Smooth muscle cell (in vitro differentiated cells): ENCODE measurements around the gene EEIG1. TPM values are rescaled to one million over a fixed set of nuclear protein-coding genes. Genes with fewer than 3 reads are reported as not detected.

Experiments
- DNase-seq: peaks from one replicate; lab custom pipeline; 2025; ENCODE audit not compliant: unreplicated experiment; lab: John Stamatoyannopoulos, UW
- H2AFZ ChIP-seq: fragments of 200-600 bp; sonication (generic); 2 replicates; pipeline ENCODE4 v1.6.0; 2016; ENCODE audit warnings: antibody characterized with exemption, low read depth, mild to moderate bottlenecking
- H3F3A ChIP-seq: fragments of 200-600 bp; sonication (generic); 2 replicates; pipeline ENCODE4 v1.6.0; 2017; ENCODE audit warnings: antibody characterized with exemption, low read depth
- H3K27ac ChIP-seq: fragments of 200-600 bp; sonication (generic); 2 replicates; pipeline ENCODE4 v1.5.1; 2016; ENCODE audit warnings: low read depth, mild to moderate bottlenecking
- H3K27me3 ChIP-seq: fragments of 200-600 bp; sonication (generic); 2 replicates; pipeline ENCODE4 v1.6.1; 2016; ENCODE audit warnings: low read depth, mild to moderate bottlenecking
- H3K36me3 ChIP-seq: fragments of 200-600 bp; sonication (generic); 2 replicates; pipeline ENCODE4 v1.5.1; 2016; ENCODE audit warnings: low read depth
- H3K4me1 ChIP-seq: fragments of 200-600 bp; sonication (generic); 2 replicates; pipeline ENCODE4 v1.5.1; 2016; ENCODE audit warnings: low read depth
- H3K4me2 ChIP-seq: fragments of 200-600 bp; sonication (generic); 2 replicates; pipeline ENCODE4 v1.6.0; 2016; ENCODE audit warnings: mild to moderate bottlenecking
- H3K4me3 ChIP-seq: fragments of 200-600 bp; sonication (generic); 2 replicates; pipeline ENCODE4 v1.5.1; 2016; ENCODE audit warnings: mild to moderate bottlenecking
- H3K79me2 ChIP-seq: fragments of 200-600 bp; sonication (generic); 2 replicates; pipeline ENCODE4 v1.6.0; 2016; ENCODE audit warnings: low read depth, mild to moderate bottlenecking
- H3K9ac ChIP-seq: fragments of 200-600 bp; sonication (generic); 2 replicates; pipeline ENCODE4 v1.6.0; 2016; ENCODE audit warnings: low read depth
- H3K9me3 ChIP-seq: fragments of 200-600 bp; sonication (generic); replicated peaks from 2 replicates; pipeline ENCODE4 v1.5.1; 2016; ENCODE audit warnings: low read depth
- H4K20me1 ChIP-seq: fragments of 200-600 bp; sonication (generic); 2 replicates; pipeline ENCODE4 v1.6.0; 2016; ENCODE audit warnings: low read depth
- CTCF ChIP-seq: fragments of 200-600 bp; sonication (generic); IDR thresholded peaks from 2 replicates; pipeline ENCODE4 v1.5.1; 2017; ENCODE audit warnings: borderline replicate concordance, mild to moderate bottlenecking, antibody characterized with exemption; ENCODE audit not compliant: insufficient read depth, poor library complexity, severe bottlenecking
- WGBS: methylation state at CpG from one replicate; pipeline ENCODE4 v1.1.7; 2016; ENCODE audit warnings: low lambda C conversion rate; 5-methylcytosine and 5-hydroxymethylcytosine counted together
- polyA plus RNA-seq: library from polyadenylated mRNA; unstranded; fragments of >200 nt; fragmentation: Nextera tagmentation; extraction: Ambion mirVana; gene quantifications from 2 replicates; pipeline ENCODE4 v1.2.1, GENCODE V29; 2016
- total RNA-seq: library from RNA; depleted of rRNA; stranded (reverse); fragments of >200 nt; gene quantifications from 2 replicates; pipeline ENCODE4 v1.2.3, GENCODE V29; 2014

EEIG1 gene
- total and polyA plus RNA-seq, 2 experiments from 2014 or later: 9.2 to 18.1 TPM

GRCh38 chr9:128007566-128008138 lies 26.9 kb upstream of the EEIG1 start:
- no peak for DNase-seq
- no peak for TF ChIP-seq CTCF
- H4K20me1 ChIP-seq: no peaks in the 10 kb centered on the region
- no peak overlapping the region for H3K4me3 ChIP-seq
- no peaks in the 10 kb centered on the region for H3K36me3 ChIP-seq
- H3K27me3 ChIP-seq: no peaks in the 10 kb centered on the region
- WGBS: 64% methylated on average over 10 of the region's 10 CpGs
- H3K4me2 ChIP-seq: no peak overlapping the region
- no peak overlapping the region for H3K27ac ChIP-seq
- H2AFZ ChIP-seq: no peak overlapping the region
- H3K4me1 ChIP-seq: peaks cover 4% of the 10 kb centered on the region
- peaks cover 5% of the 10 kb centered on the region for H3F3A ChIP-seq
- no peaks in the 10 kb centered on the region for H3K9me3 ChIP-seq
- no peak overlapping the region for H3K9ac ChIP-seq
- H3K79me2 ChIP-seq: no peaks in the 10 kb centered on the region

- Histone ChIP-seq H3F3A (peaks cover 5% of the 10 kb centered on the region), H3K9me3 (no peaks in the 10 kb centered on the region), H4K20me1 (no peaks in the 10 kb centered on the region), H3K79me2 (no peaks in the 10 kb centered on the region), H3K9ac (no peak overlapping the region), H3K36me3 (no peaks in the 10 kb centered on the region), H3K27ac (no peak overlapping the region), H3K4me2 (peak overlapping the region; percentile 24), H2AFZ (no peak overlapping the region), H3K27me3 (no peaks in the 10 kb centered on the region), H3K4me1 (peaks cover 9% of the 10 kb centered on the region), H3K4me3 (no peak overlapping the region)
- no peak for TF ChIP-seq CTCF
- WGBS: 91% methylated on average over 11 of the region's 11 CpGs
- no peak for DNase-seq
Measured at GRCh38 chr9:128006332-128006996, 25.7 kb upstream of the EEIG1 start.

- Histone ChIP-seq H3K9ac (no peak overlapping the region), H4K20me1 (no peaks in the 10 kb centered on the region), H3K4me2 (peak overlapping the region; percentile 24), H3K4me1 (peaks cover 11% of the 10 kb centered on the region), H3K27me3 (no peaks in the 10 kb centered on the region), H3K36me3 (no peaks in the 10 kb centered on the region), H3K4me3 (no peak overlapping the region), H2AFZ (no peak overlapping the region), H3F3A (peaks cover 8% of the 10 kb centered on the region), H3K27ac (no peak overlapping the region), H3K9me3 (no peaks in the 10 kb centered on the region), H3K79me2 (no peaks in the 10 kb centered on the region)
- 22% methylated on average over 12 of the region's 12 CpGs for WGBS
- no peak for DNase-seq
- TF ChIP-seq CTCF: no peak
Measured at GRCh38 chr9:128005923-128006322, 25.1 kb upstream of the EEIG1 start.

GRCh38 chr9:128003966-128004604 lies 23.3 kb upstream of the EEIG1 start:
- no peak for TF ChIP-seq CTCF
- Histone ChIP-seq H3K9me3 (no peaks in the 10 kb centered on the region), H4K20me1 (no peaks in the 10 kb centered on the region), H3K79me2 (no peaks in the 10 kb centered on the region), H3K9ac (no peak overlapping the region), H3K36me3 (no peaks in the 10 kb centered on the region), H3K27ac (no peak overlapping the region), H2AFZ (no peak overlapping the region), H3F3A (peaks cover 8% of the 10 kb centered on the region), H3K4me1 (peaks cover 11% of the 10 kb centered on the region), H3K4me3 (no peak overlapping the region), H3K4me2 (no peak overlapping the region), H3K27me3 (no peaks in the 10 kb centered on the region)
- WGBS: 93% methylated on average over 11 of the region's 11 CpGs
- no peak for DNase-seq
